Stomach (tissue), 4 donors: ENCODE measurements around the gene NKAIN2.

Source experiments
- POLR2A ChIP-seq, 4 donors: fragments of 450-650 bp; IDR thresholded peaks; one replicate each; pipeline ENCODE4 v1.6.1; 2016; ENCODE audit warnings: antibody characterized with exemption in 4 of 4, control low read depth in 2 of 4, mild to moderate bottlenecking in 1 of 4, moderate library complexity in 1 of 4
- POLR2AphosphoS5 ChIP-seq, 3 donors: sonication (generic); formaldehyde crosslinking; IDR thresholded peaks; one replicate each; pipeline ENCODE4 v1.6.1; 2016; ENCODE audit warnings: antibody characterized with exemption in 3 of 3
- TF ChIP-seq, protein P1 (sequence below), 7 experiments: fragments of 450-650 bp in 4 of 7; fragments of 200-600 bp in 3 of 7; sonication (generic) in 3 of 7; IDR thresholded peaks; one replicate each; pipeline ENCODE4 v1.5.1; 2016 to 2019; ENCODE audit warnings: antibody characterized with exemption in 7 of 7, control low read depth in 2 of 7, mild to moderate bottlenecking in 1 of 7

DNA sequence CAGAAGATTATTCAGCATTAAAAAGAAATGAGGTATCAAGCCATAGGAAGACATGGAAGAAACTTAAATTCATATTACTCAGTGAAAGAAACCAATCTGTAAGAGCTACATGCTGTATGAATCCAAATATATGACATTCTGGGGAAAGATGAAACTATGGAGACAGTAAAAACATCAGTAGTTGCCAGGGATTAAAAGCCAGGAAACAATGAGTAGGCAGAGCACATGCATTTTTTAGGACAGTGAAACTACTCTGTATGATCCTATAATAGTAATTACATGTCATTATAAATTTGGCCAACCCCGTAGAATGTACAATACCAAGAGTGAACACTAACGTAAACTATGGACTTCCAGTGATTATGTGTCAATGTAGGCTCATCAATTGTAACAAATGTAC is 1065.8 kb downstream of the NKAIN2 start:
- TF ChIP-seq POLR2AphosphoS5 (IDR thresholded peaks at IDR 0.05): no peak
- TF ChIP-seq, protein P1, sequence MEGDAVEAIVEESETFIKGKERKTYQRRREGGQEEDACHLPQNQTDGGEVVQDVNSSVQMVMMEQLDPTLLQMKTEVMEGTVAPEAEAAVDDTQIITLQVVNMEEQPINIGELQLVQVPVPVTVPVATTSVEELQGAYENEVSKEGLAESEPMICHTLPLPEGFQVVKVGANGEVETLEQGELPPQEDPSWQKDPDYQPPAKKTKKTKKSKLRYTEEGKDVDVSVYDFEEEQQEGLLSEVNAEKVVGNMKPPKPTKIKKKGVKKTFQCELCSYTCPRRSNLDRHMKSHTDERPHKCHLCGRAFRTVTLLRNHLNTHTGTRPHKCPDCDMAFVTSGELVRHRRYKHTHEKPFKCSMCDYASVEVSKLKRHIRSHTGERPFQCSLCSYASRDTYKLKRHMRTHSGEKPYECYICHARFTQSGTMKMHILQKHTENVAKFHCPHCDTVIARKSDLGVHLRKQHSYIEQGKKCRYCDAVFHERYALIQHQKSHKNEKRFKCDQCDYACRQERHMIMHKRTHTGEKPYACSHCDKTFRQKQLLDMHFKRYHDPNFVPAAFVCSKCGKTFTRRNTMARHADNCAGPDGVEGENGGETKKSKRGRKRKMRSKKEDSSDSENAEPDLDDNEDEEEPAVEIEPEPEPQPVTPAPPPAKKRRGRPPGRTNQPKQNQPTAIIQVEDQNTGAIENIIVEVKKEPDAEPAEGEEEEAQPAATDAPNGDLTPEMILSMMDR (IDR thresholded peaks at IDR 0.05): no peak
- TF ChIP-seq POLR2A (IDR thresholded peaks at IDR 0.05): no peak
